H1 (cell line): ENCODE results near the gene LRRC2. TPM values are rescaled to one million over a fixed set of nuclear protein-coding genes. Genes with fewer than 3 reads are reported as not detected.

ENCODE experiments used
- CTCF ChIA-PET: fragments of 300-600 bp; sonication (Branson Sonifier 250); formaldehyde crosslinking; loops from one replicate; lab custom pipeline; 2021; ENCODE audit not compliant: partially characterized antibody; lab: Charles Lee
- POLR2A ChIA-PET: fragments of 300-600 bp; sonication (Branson Sonifier 250); formaldehyde crosslinking; loops from one replicate; lab custom pipeline; 2021; ENCODE audit warnings: inconsistent platforms; ENCODE audit not compliant: partially characterized antibody; lab: Charles Lee
- DNase-seq, 2 experiments: peaks; one replicate each; pipeline versions ENCODE4 v3.0.0 to v3.0.0-alpha.2; 2010 to 2022; ENCODE audit warnings: low spot score in 2 of 2, low read depth in 1 of 2, mixed read lengths in 1 of 2
- FAIRE-seq: peaks from 2 replicates; lab custom pipeline; 2011; peaks lifted over from hg19 to GRCh38; lab: Jason Lieb, UNC
- H2AFZ ChIP-seq: 2 replicates; pipeline ENCODE4 v1.8.1; 2012; ENCODE audit warnings: low read length, inconsistent platforms
- H2AK5ac ChIP-seq: 2 replicates; pipeline ENCODE4 v1.6.1; 2013; ENCODE audit warnings: low read depth, low read length
- H2BK120ac ChIP-seq: replicated peaks from 2 replicates; pipeline ENCODE3; 2013; ENCODE audit warnings: low read depth, low read length, inconsistent platforms
- H2BK12ac ChIP-seq: 2 replicates; pipeline ENCODE4 v1.6.1; 2013; ENCODE audit warnings: low read depth, low read length
- H2BK15ac ChIP-seq: 2 replicates; pipeline ENCODE4 v1.6.1; 2013; ENCODE audit warnings: low read length
- H2BK20ac ChIP-seq: 2 replicates; pipeline ENCODE4 v1.6.1; 2013; ENCODE audit warnings: low read length
- H2BK5ac ChIP-seq: 2 replicates; pipeline ENCODE4 v1.6.1; 2013; ENCODE audit warnings: low read depth, low read length
- H3K14ac ChIP-seq: 2 replicates; pipeline ENCODE4 v1.6.1; 2013; ENCODE audit warnings: inconsistent platforms; ENCODE audit not compliant: insufficient read length
- H3K18ac ChIP-seq: 2 replicates; pipeline ENCODE4 v1.6.1; 2013; ENCODE audit warnings: low read length; ENCODE audit errors: extremely low read depth
- H3K23ac ChIP-seq: 2 replicates; pipeline ENCODE4 v1.6.1; 2013; ENCODE audit warnings: inconsistent platforms; ENCODE audit not compliant: insufficient read length
- H3K23me2 ChIP-seq: 2 replicates; pipeline ENCODE4 v1.6.1; 2013; ENCODE audit warnings: low read depth, low read length
- H3K27ac ChIP-seq: 2 replicates; pipeline ENCODE4 v1.6.1; 2011; ENCODE audit warnings: low read depth, low read length, inconsistent platforms
- H3K27me3 ChIP-seq, 4 experiments: replicated peaks in 1 of 4; 1 replicate in 1 of 4; 2 replicates in 3 of 4; pipeline versions ENCODE4 v1.6.1 to v1.8.1; 2011 to 2013; ENCODE audit warnings: low read length in 3 of 4, mild to moderate bottlenecking in 3 of 4, inconsistent platforms in 2 of 4, mixed read lengths in 2 of 4, moderate library complexity in 1 of 4; ENCODE audit not compliant: control insufficient read depth in 3 of 4, insufficient read depth in 3 of 4; ENCODE audit errors: extremely low read depth in 1 of 4
- H3K36me3 ChIP-seq, 4 experiments: 2 replicates each; pipeline versions ENCODE4 v1.6.1 to v1.8.1; 2011 to 2013; ENCODE audit warnings: mild to moderate bottlenecking in 4 of 4, low read length in 3 of 4, moderate library complexity in 2 of 4, control low read depth in 1 of 4, inconsistent platforms in 1 of 4; ENCODE audit not compliant: insufficient read depth in 4 of 4, control insufficient read depth in 2 of 4
- H3K4ac ChIP-seq: replicated peaks from 2 replicates; pipeline ENCODE3; 2013; ENCODE audit warnings: low read length, low read depth, mixed read lengths, inconsistent platforms; ENCODE audit not compliant: insufficient read length
- H3K4me1 ChIP-seq, 4 experiments: replicated peaks in 1 of 4; 1 replicate in 1 of 4; 2 replicates in 3 of 4; pipeline versions ENCODE4 v1.6.1 to v1.8.1; 2011 to 2013; ENCODE audit warnings: low read length in 3 of 4, inconsistent platforms in 2 of 4, mixed read lengths in 1 of 4; ENCODE audit not compliant: insufficient read depth in 4 of 4, control insufficient read depth in 3 of 4
- H3K4me2 ChIP-seq, 2 experiments: 2 replicates each; pipeline versions ENCODE4 v1.6.1 to v1.8.1; 2011 to 2013; ENCODE audit warnings: low read depth in 2 of 2, low read length in 2 of 2, control low read depth in 1 of 2, inconsistent platforms in 1 of 2, mild to moderate bottlenecking in 1 of 2; ENCODE audit not compliant: insufficient read depth in 1 of 2
- H3K4me3 ChIP-seq, 4 experiments: fragments of 200-600, 300-600 bp in 1 of 4; sonication (generic), shearing (Covaris generic), sonication (Bioruptor Twin) in 1 of 4; 2 replicates each; pipeline versions ENCODE4 v1.5.1 to v1.8.1; 2011 to 2016; ENCODE audit warnings: low read length in 4 of 4, low read depth in 3 of 4, control low read depth in 2 of 4, inconsistent platforms in 2 of 4, mild to moderate bottlenecking in 2 of 4, mixed read lengths in 1 of 4, moderate library complexity in 1 of 4; ENCODE audit not compliant: insufficient read depth in 2 of 4; ENCODE audit errors: extremely low read depth in 1 of 4
- H3K56ac ChIP-seq: replicated peaks from 2 replicates; pipeline ENCODE3; 2013; ENCODE audit warnings: low read depth, mild to moderate bottlenecking, mixed read lengths, low read length, inconsistent platforms; ENCODE audit not compliant: insufficient read length
- H3K79me1 ChIP-seq: 2 replicates; pipeline ENCODE4 v1.6.1; 2013; ENCODE audit warnings: low read depth, low read length, control low read depth
- H3K79me2 ChIP-seq, 2 experiments: 2 replicates each; pipeline versions ENCODE4 v1.6.1 to v1.8.1; 2012 to 2013; ENCODE audit warnings: low read length in 2 of 2, mild to moderate bottlenecking in 2 of 2, inconsistent platforms in 1 of 2; ENCODE audit not compliant: insufficient read depth in 2 of 2, control insufficient read depth in 1 of 2
- H3K9ac ChIP-seq, 4 experiments: replicated peaks in 1 of 4; 1 replicate in 1 of 4; 2 replicates in 3 of 4; pipeline versions ENCODE4 v1.6.1 to v1.8.1; 2011 to 2013; ENCODE audit warnings: low read depth in 3 of 4, low read length in 3 of 4, control low read depth in 2 of 4, mild to moderate bottlenecking in 2 of 4, moderate library complexity in 2 of 4, inconsistent platforms in 1 of 4; ENCODE audit errors: extremely low read depth in 1 of 4
- H3K9me3 ChIP-seq, 2 experiments: 2 replicates each; pipeline versions ENCODE4 v1.6.1 to v1.8.1; 2012 to 2013; ENCODE audit warnings: mild to moderate bottlenecking in 2 of 2, moderate library complexity in 2 of 2, control low read depth in 1 of 2, inconsistent platforms in 1 of 2, low read depth in 1 of 2, low read length in 1 of 2, mixed read lengths in 1 of 2; ENCODE audit not compliant: insufficient read depth in 2 of 2
- H4K20me1 ChIP-seq, 2 experiments: replicated peaks in 1 of 2; 2 replicates each; pipeline versions ENCODE3 to v1.8.1; 2011 to 2013; ENCODE audit warnings: inconsistent platforms in 2 of 2, low read length in 2 of 2, mild to moderate bottlenecking in 1 of 2; ENCODE audit not compliant: insufficient read depth in 2 of 2, control insufficient read depth in 1 of 2
- H4K5ac ChIP-seq: 2 replicates; pipeline ENCODE4 v1.6.1; 2013; ENCODE audit warnings: low read length, low read depth, mixed read lengths, inconsistent platforms; ENCODE audit not compliant: insufficient read length
- H4K8ac ChIP-seq: 2 replicates; pipeline ENCODE4 v1.8.0; 2013; ENCODE audit warnings: mild to moderate bottlenecking, moderate library complexity, low read length, inconsistent platforms; ENCODE audit not compliant: insufficient read depth; ENCODE audit errors: extremely low read depth
- H4K91ac ChIP-seq: replicated peaks from 2 replicates; pipeline ENCODE3; 2013; ENCODE audit warnings: low read length, mixed read lengths, inconsistent platforms; ENCODE audit not compliant: insufficient read length
- EGR1 ChIP-seq: IDR thresholded peaks from 2 replicates; pipeline ENCODE4 v1.6.1; 2011; ENCODE audit warnings: low read depth, low read length, borderline replicate concordance
- PHF8 ChIP-seq: fragments of 200-600 bp; sonication (generic); conservative IDR thresholded peaks from 2 replicates; pipeline ENCODE4 v1.7.1; 2012; ENCODE audit warnings: low read depth, mild to moderate bottlenecking, inconsistent platforms, low read length, moderate library complexity
- WGBS, 2 experiments: shearing (Covaris generic) in 1 of 2; methylation state at CpG; one replicate each; pipeline versions ENCODE4 v1.1.6 to v1.1.7; 2013 to 2015; ENCODE audit warnings: low lambda C conversion rate in 2 of 2, mixed read lengths in 2 of 2, inconsistent platforms in 1 of 2, low coverage in 1 of 2, missing lambda C conversion rate in 1 of 2; ENCODE audit not compliant: insufficient replicate concordance in 2 of 2, insufficient coverage in 1 of 2, insufficient read length in 1 of 2; ENCODE audit errors: extremely low coverage in 1 of 2, missing lambda C conversion rate in 1 of 2; 5-methylcytosine and 5-hydroxymethylcytosine counted together
- polyA plus RNA-seq, 7 experiments: library from polyadenylated mRNA; depleted of rRNA in 3 of 7; stranded (reverse) in 5 of 7; unstranded in 2 of 7; fragments of >200 nt in 5 of 7; fragments of 200-250 nt in 2 of 7; gene quantifications; 1 replicate in 5 of 7; 2 replicates in 1 of 7; 4 replicates in 1 of 7; pipeline versions ENCODE4 v1.2.1 to v1.2.3, GENCODE V29; 2011 to 2013; ENCODE audit warnings: missing spikeins in 2 of 7, mixed read lengths in 2 of 7
- total RNA-seq: library from RNA; stranded (reverse); fragmentation: NEBNext Ultra II Directional; extraction: Animal tissue kit (Norgen Biotek cat#: 25700); gene quantifications from 2 replicates; pipeline ENCODE4 v1.2.1, GENCODE V29; 2021

Gene LRRC2
- total and polyA plus RNA-seq, 2 of the 8 experiments (the other 6 are each of a cell fraction or from before 2014, with no cell fraction given): 1.4 to 6.4 TPM

DNA sequence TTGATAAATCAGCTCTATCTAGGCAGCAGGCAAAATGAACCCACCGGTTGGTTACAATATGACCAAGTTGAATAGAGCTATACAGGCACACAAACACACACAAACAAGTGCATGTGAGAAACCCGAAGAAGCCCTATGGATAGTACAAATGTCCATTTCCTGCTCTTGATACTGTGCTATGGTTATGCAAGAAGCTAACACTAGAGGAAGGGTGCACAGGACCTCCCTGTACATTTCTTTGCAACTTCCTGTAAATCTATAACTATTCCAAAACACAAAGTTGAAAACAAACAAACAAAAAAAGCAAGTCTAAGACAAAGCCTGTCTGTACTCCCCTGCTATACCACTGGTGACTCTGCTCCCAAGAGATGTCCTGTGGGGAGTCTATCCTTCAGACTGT lies 38.0 kb upstream of the LRRC2 start:
- Histone ChIP-seq H2AFZ (no peak overlapping the region), H3K79me1 (no peaks in the 10 kb centered on the region), H3K4me1 (peaks cover 8 to 20% (median 10%) of the 10 kb centered on the region in 4 experiments; a peak in 6 of 7 replicates), H3K23ac (no peak overlapping the region), H3K4me2 (no peak overlapping the region), H4K20me1 (no peaks in the 10 kb centered on the region), H4K5ac (no peak overlapping the region), H3K14ac (no peak overlapping the region), H3K9ac (no peak overlapping the region), H2BK20ac (no peak overlapping the region; the same call in 1 of the 2 replicates), H3K27ac (no peak overlapping the region), H2BK15ac (0 out of 2 replicates have a peak overlapping the region, but pooled peaks have one; percentile 6), H3K36me3 (no peaks in the 10 kb centered on the region), H4K8ac (no peak overlapping the region), H3K4ac (no peak overlapping the region), H4K91ac (peak overlapping the region; percentile 35), H2BK12ac (peak overlapping the region; percentile 65; the same call in 1 of the 2 replicates), H3K27me3 (no peaks in the 10 kb centered on the region), H2AK5ac (no peak overlapping the region), H3K9me3 (no peaks in the 10 kb centered on the region), H3K56ac (no peak overlapping the region), H3K79me2 (no peaks in the 10 kb centered on the region), H2BK120ac (no peak overlapping the region), H3K18ac (no peak overlapping the region), H3K23me2 (no peaks in the 10 kb centered on the region), H2BK5ac (0 out of 2 replicates have a peak overlapping the region, but pooled peaks have one; percentile 26), H3K4me3 (no peak overlapping the region)
- no peak for DNase-seq
- WGBS, 2 experiments: 82% methylated on average over 2 of the region's 2 CpGs; no CpG with 5 or more reads in 1 of the 2 experiments
- FAIRE-seq: peak; percentile 32
- POLR2A ChIA-PET: interaction anchor here (1.3 to 4.4 kb wide), 5 partner anchors 10 to 27 kb away, joined by 3 to 27 read pairs (median 6); a partner anchor contains a TSS
- CTCF ChIA-PET: interaction anchor here (0.9 to 2.4 kb wide), 9 partner anchors 10 to 142 kb away, joined by 3 to 15 read pairs (median 5); partner anchors contain the start of gene RTP3
- no peak for TF ChIP-seq EGR1
- no peak for TF ChIP-seq PHF8
